IPS-NIHi11 (cell line): ENCODE measurements around the gene DMBX1.
A peak's percentile ranks its signal among the peaks of the same experiment; 100 is the strongest.

Source experiments
- DNase-seq: peaks from one replicate; pipeline ENCODE4 v3.0.0; 2012; ENCODE audit warnings: mixed read lengths, low spot score

DMBX1 gene

DNA sequence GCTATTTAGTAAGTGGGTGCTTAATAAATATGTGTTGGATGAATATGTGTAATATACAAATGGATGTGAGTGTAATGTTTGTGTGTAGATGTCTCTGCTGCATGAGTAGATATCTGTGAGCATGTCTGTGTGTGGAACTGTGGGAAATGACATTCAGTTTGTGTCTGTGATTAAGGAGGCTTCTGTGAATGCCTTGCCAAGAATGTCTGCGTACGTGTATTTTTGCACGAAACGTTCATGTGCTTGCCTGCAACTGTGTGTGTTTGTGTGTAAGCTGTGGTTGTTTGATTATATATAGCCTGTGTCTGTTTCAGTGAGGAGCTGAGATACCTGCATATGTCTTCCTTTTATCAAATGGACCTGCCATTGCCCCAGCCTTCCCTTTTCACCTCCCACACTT lies 13.8 kb downstream of the DMBX1 start:
- no peak for DNase-seq

DNA sequence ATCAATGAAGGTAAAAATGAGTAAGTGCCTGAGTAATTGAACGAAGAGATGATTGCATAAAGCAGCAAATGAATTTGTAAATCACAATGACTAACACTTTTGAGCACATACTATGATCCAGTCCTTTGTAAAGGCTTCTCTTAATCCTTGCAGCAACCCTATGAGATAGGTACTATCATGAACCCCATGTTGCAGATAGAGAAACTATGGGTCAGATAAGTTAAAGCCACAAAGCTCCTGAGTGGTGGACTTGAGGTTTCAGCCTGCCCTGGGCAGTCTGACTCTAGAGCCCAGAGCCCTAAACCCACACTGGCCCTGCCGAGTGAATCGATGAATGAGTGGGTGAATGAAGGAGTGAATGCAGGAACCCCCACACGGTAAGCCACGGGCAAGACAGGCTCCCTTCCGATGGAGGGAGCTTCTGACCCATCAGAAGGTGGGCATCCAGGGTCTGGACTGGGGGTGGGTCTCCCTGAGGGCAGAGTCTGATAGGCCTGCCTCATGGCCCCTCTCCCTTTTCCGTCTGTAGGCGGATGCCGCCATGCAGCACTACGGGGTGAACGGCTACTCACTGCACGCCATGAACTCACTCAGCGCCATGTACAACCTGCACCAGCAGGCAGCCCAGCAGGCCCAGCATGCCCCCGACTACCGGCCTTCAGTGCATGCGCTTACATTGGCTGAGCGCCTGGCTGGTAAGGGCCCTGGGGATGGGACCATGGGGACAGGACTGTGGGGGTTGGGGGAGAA lies 17.0 kb downstream of the DMBX1 start:
- DNase-seq, result no peak

- no peak for DNase-seq
Measured at GRCh38 chr1:46508757-46509156, 19.1 kb downstream of the DMBX1 start.

GRCh38 chr1:46510341-46510997 lies 20.8 kb downstream of the DMBX1 start:
- no peak for DNase-seq

DNA sequence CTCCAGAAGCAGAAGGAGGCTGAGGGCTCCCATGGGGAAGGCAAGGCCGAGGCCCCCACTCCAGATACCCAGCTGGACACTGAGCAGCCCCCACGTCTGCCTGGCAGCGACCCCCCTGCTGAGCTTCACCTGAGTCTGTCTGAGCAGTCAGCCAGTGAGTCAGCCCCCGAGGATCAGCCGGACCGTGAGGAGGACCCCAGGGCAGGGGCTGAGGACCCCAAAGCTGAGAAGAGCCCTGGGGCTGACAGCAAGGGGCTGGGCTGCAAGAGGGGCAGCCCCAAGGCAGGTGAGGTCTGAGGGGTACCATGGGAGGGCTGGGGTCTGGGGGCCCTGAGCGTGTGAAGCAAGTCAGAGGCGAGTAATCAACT lies 21.3 kb downstream of the DMBX1 start:
- DNase-seq, result no peak

DNA sequence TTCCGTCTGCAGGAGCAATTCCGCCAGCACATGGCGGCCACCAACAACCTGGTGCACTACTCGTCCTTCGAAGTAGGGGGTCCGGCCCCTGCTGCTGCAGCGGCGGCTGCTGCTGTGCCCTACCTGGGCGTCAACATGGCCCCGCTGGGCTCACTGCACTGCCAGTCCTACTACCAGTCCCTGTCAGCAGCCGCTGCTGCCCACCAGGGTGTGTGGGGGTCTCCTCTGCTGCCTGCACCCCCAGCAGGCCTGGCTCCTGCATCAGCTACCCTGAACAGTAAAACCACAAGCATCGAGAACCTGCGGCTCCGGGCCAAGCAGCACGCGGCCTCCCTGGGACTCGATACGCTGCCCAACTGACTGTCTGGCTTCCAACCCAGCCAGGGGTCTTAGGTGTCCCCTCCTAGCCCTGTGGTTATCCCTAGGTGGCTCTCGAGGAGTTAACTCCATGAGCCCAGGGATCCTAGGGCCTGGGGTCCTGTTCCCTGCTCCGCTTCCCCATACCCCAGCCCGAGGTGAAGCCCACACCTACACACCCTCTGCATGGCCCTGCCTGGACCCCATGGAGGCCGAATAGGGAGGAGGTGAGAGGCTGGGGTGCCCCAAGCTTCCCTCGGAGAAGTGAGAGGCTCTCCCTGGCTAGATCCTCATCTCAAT lies 22.6 kb downstream of the DMBX1 start:
- DNase-seq, result no peak

DNA sequence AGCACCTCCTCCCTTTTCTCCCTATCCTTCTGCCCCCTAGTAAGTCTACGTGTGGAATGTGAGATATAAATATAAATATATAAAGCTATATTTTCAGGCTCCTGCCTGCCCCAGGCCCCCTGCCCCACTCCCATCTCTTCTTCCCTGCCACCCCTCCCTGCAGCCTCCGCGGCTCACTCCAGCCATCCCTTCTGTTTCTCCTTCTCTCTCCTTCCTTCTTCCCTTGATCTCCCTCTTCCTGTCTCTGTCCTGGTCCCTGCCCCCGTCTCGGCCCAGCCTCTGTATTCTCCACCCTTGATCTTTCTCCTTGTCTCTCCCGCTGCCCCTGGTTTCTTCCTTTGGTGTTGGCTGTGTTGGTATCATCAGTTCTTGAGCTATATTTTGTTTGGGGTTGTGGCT lies 23.2 kb downstream of the DMBX1 start:
- no peak for DNase-seq

DNA sequence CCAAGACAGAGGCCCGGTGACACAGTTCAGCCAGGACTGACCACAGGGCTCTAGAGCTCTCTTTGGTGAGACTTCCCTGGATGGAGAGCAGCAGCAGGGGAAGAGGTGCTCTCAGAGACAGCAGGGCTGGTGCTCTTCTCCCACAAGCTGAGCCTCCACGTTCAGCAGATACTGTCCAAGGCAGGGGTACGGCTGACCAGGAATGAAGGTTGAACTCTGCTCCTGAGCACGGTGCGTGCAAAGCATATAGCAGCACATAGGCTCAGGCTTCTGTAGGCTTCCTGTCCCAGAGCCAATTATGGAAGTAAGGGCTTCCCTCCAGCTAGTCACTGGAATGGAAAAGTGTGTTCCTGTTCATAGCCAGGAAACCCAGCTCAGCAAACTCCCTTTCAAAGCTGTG lies 23.9 kb downstream of the DMBX1 start:
- DNase-seq, result no peak

DNA sequence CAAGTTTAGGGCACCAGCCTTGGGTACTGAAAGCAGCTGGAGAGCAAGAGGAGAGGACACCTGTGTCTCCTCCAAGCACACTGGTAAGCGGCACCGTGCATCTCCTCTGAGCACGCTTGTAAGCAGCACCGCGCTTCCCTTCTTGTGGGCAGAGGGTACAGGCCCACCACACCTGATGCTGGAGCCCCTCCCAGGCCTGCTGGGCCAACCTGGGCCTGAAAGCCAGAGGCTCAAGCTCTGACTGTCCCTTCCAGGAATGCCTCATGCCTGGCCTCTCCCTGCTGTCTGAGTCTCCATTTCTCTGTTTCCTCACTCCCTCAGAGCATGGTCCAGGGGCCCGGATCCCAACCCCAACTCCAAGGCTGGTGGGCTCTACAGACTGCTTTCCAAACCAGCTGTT lies 25.9 kb downstream of the DMBX1 start:
- no peak for DNase-seq

GRCh38 chr1:46516200-46516950 lies 26.7 kb downstream of the DMBX1 start:
- no peak for DNase-seq

- peak; percentile 81 for DNase-seq
Measured at GRCh38 chr1:46517010-46517600, 27.5 kb downstream of the DMBX1 start.

GRCh38 chr1:46517932-46518498 lies 28.4 kb downstream of the DMBX1 start:
- DNase-seq, result no peak

DNA sequence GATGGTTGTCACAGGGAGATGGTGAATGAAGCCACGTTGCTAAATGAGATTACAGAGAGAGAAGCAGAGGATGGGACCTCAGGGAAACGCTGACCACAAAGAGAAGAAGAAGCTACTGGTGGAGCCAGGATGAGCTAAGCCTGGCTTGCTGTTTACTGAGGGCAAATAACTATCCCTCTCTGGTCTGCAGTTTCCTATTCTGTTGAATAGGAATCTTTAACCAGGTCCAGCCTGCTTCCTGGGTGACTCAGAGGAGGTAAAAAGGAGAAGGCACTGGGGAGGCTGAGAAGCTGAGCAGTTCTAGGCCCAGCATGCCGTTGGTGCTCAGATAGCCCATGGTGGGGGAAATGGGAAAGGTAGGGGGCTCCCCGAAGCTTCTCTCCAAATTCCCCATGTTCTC lies 29.6 kb downstream of the DMBX1 start:
- DNase-seq, result no peak

DNA sequence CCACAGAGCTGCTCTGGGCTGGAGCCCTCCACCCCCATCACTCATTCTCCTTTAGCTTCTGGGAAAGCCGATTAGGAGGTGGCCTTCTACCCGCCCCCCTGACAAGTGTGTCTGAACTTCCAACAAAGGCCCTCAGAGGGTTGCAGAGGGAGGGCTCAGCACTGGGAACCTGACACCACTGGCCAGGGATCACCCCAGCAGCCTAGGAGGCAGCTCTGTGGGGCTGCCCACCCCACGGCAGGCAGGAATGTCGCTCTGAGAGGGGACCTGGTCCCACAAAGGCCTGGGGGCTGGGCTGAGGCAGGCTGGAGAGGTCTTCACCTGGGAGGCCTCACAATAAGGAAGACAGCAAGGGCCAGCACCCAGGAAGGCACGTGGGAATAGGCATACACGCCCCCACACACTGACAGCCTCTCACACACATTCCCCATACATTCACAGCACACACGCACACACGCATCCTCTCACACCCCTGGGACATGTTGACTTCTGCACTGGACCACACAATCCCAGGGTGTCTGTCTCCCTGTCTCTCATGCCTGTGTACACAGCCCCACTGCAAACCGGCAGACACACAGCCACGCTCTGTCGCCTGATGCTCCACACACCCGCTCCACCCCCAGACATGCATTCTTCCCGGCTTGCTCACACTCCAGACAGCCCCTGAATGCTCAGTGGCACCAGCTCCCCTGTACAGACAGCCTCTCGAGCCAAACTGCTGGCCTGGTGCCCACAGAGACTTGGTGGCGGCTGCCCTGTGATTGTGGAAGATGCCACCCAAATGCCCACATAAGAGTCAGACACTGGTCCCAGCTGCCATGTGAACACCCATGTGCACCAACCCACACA lies 30.7 kb downstream of the DMBX1 start:
- no peak for DNase-seq

- DNase-seq, result no peak
Measured at GRCh38 chr1:46521414-46521813, 31.8 kb downstream of the DMBX1 start.

DNA sequence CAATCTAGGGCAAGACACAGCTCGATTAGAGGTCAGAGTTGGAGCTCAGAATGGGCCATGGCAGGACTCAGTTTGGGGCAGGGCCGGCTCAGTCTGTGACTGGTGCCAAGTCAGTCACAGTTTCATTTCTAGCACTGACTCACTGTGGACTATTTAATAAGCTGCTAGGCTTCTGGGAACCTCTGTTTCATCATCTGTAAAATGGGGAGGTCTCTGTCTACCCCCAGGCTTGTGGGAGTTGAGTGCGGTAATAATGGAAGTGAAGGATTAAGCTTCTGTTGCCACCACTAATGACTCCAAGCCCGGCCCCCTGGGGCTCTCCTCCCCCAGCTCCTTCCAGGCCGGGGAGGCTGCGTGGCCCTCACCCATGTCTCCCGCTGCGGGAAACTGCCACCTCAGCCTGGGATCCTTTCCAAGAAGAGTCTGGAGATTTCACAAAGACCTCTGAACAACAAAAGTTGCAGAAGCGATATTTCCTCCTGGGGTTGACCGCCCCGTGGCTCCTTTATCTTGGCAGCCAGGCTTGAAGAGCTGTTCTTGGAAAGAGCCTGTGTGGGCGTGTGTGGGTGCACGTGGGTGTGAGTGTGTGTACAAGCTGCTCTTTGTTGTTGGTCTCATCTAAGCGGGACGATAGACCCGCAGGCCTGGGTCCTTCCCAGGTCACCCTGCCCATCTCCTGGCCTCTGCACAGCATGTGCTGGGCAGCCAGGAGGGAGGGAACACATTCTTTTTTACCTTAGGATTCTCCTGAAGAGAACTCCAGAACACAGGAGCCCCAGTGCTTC lies 32.7 kb downstream of the DMBX1 start:
- no peak for DNase-seq

- DNase-seq, result no peak
Measured at GRCh38 chr1:46522969-46523320, 33.3 kb downstream of the DMBX1 start.

- DNase-seq, result no peak
Measured at GRCh38 chr1:46523496-46524353, 34.1 kb downstream of the DMBX1 start.

- no peak for DNase-seq
Measured at GRCh38 chr1:46524843-46525242, 35.2 kb downstream of the DMBX1 start.
